ENCODE data around the gene CASK. TPM values are rescaled to one million over a fixed set of nuclear protein-coding genes. Genes with fewer than 3 reads are reported as not detected.

Gene CASK
- total RNA-seq, 1 donor from 2014 or later, result 33.7 TPM

DNA sequence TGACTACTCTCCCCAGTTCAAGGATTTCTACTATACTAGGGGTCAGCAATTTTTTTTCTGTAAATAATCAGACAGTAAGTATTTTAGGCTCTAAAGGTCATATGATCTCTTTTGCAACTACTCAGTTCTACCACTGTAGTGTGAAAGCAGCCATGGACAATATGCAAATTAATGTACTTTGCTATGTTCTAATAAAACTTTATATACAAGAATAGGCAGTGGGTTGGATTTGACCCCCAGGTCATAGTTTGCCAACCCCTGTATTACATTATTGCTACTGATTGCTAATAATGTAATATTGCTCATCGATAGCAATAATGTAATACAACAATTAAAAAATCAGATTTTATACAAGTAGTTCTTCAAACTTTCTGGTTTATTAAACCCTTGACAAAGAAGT, 293.8 kb downstream of the CASK start:
- TF ChIP-seq CTCF (IDR thresholded peaks at IDR 0.05), result no peak
- Histone ChIP-seq H3K4me1 (no peaks in the 10 kb centered on the region), H3K36me3 (no peaks in the 10 kb centered on the region), H3K4me3 (no peak overlapping the region), H3K27ac (no peak overlapping the region), H3K27me3 (no peaks in the 10 kb centered on the region), H3K9me3 (no peaks in the 10 kb centered on the region)
- intact Hi-C loops (cut with DNase I), result no loop called here
- no peak for DNase-seq (ENCODE audit: low spot score in 2 of 2)

- H3K36me3 ChIP-seq, result no peaks in the 10 kb centered on the region
- H3K27ac ChIP-seq, result peak overlapping the region; percentile 44 to 66
- intact Hi-C loops (cut with DNase I), result no loop called here
- no peak overlapping the region for H3K4me3 ChIP-seq
- H3K27me3 ChIP-seq, result no peaks in the 10 kb centered on the region
- peaks cover 0 to 2% of the 10 kb centered on the region in 2 donors for H3K4me1 ChIP-seq
- no peak for DNase-seq (ENCODE audit: low spot score in 2 of 2)
- TF ChIP-seq CTCF (IDR thresholded peaks at IDR 0.05), result no peak
- H3K9me3 ChIP-seq, result no peaks in the 10 kb centered on the region
These were observed 302.1 kb downstream of the CASK start for GRCh38 chrX:41621222-41621723.

GRCh38 chrX:41619221-41619620, 304.1 kb downstream of the CASK start:
- no peak for TF ChIP-seq CTCF (IDR thresholded peaks at IDR 0.05)
- Histone ChIP-seq H3K4me1 (peaks cover 0 to 2% of the 10 kb centered on the region in 2 donors), H3K27me3 (no peaks in the 10 kb centered on the region), H3K36me3 (no peaks in the 10 kb centered on the region), H3K4me3 (no peak overlapping the region), H3K27ac (peak overlapping the region; percentile 19 to 38), H3K9me3 (no peaks in the 10 kb centered on the region)
- intact Hi-C loops (cut with DNase I), result no loop called here
- DNase-seq (ENCODE audit: low spot score in 2 of 2), result no peak

GRCh38 chrX:41616935-41617334, 306.4 kb downstream of the CASK start:
- no peak for DNase-seq (ENCODE audit: low spot score in 2 of 2)
- H3K9me3 ChIP-seq, result no peaks in the 10 kb centered on the region
- no peaks in the 10 kb centered on the region for H3K27me3 ChIP-seq
- TF ChIP-seq CTCF (IDR thresholded peaks at IDR 0.05), result no peak
- intact Hi-C loops (cut with DNase I), result no loop called here
- H3K36me3 ChIP-seq, result no peaks in the 10 kb centered on the region
- H3K4me3 ChIP-seq, result no peak overlapping the region
- H3K4me1 ChIP-seq, result peaks cover 0 to 2% of the 10 kb centered on the region in 2 donors
- no peak overlapping the region for H3K27ac ChIP-seq

GRCh38 chrX:41616255-41616654, 307.1 kb downstream of the CASK start:
- H3K27ac ChIP-seq, result no peak overlapping the region
- H3K9me3 ChIP-seq, result no peaks in the 10 kb centered on the region
- H3K27me3 ChIP-seq, result no peaks in the 10 kb centered on the region
- no peaks in the 10 kb centered on the region for H3K36me3 ChIP-seq
- DNase-seq (ENCODE audit: low spot score in 2 of 2), result no peak
- no peak overlapping the region for H3K4me3 ChIP-seq
- H3K4me1 ChIP-seq, result peaks cover 0 to 2% of the 10 kb centered on the region in 2 donors
- TF ChIP-seq CTCF (IDR thresholded peaks at IDR 0.05), result no peak
- intact Hi-C loops (cut with DNase I), result no loop called here

DNA sequence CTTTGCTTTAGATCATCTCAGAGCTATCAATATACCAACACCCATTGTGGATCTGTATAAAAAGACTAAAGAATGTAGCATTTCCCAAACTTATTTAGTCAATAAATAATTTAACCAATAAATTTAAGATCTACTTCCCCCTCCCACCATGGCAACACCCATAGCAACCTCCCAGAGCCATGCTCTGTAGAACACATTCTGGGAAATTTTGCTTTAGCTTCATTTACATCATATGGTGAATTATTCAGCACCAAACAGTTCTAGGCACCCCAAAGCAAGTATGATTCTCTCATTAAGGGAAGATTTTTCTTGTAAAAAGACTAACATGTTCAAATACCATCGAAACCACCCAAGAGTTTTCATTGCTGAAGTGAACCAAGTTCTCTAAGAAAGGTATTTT, 315.1 kb downstream of the CASK start:
- no peak overlapping the region for H3K4me3 ChIP-seq
- peaks cover 0 to under 1% of the 10 kb centered on the region in 2 donors for H3K4me1 ChIP-seq
- DNase-seq (ENCODE audit: low spot score in 2 of 2), result no peak
- H3K27ac ChIP-seq, result no peak overlapping the region
- H3K9me3 ChIP-seq, result no peaks in the 10 kb centered on the region
- H3K27me3 ChIP-seq, result no peaks in the 10 kb centered on the region
- intact Hi-C loops (cut with DNase I), result no loop called here
- H3K36me3 ChIP-seq, result no peaks in the 10 kb centered on the region
- no peak for TF ChIP-seq CTCF (IDR thresholded peaks at IDR 0.05)

Data from ascending aorta (tissue), 2 donors.